HG02943 (cell line): ENCODE data around the gene ALDH1A1.
"Not testable (repeated sequence)": the region's sequence is repeated elsewhere in the genome, so short reads cannot be mapped to it uniquely, and the experiment has no call there.

Source experiments
- ATAC-seq: cut with Tn5 transposase; IDR thresholded peaks from one replicate; pipeline ENCODE4 v1.9.1; 2021; ENCODE audit warnings: mild to moderate bottlenecking, low read depth, moderate library complexity; ENCODE audit not compliant: unreplicated experiment

The ALDH1A1 gene

GRCh38 chr9:72863456-72864094, 89.3 kb downstream of the ALDH1A1 start:
- no peak for ATAC-seq

GRCh38 chr9:72862788-72863187, 90.1 kb downstream of the ALDH1A1 start:
- not testable (repeated sequence) for ATAC-seq

DNA sequence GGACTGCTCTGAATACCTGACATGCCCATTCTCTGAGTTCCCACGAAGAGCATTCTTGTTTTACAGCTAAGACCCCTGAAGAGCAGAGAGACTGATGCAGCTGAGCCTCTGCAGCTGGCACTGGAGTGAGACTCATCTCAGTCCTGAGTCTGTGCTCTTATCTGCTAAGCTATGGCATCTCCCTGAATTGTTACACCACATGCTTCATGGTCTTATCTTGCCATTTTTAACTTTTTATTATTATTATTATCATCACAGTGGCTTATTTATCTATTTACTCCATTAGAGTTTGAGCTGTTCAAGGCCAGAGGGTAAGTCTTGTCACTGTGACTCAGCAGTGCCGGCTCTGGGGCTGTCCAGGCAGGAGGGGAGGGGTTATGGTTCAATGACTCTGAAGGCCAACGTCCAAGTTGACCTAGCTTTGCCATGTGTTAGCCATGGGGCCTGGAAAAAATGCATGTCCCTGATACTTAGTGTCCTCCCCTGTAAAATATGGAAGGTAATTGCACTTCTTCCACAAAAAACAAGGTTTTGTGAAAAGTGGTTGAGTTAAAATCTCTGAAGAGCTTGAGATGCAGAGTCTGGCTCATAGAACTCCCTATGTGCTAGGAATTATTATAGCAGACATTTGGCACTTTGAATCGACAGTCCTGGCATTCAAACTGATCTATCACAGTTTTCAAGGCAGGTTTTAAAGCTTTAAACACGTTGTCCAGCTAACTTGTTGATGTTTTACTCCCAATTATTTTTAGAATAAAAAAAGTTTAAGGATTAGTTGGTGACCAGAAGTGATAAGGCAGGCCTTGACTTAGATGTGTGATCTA, 94.6 kb downstream of the ALDH1A1 start:
- no peak for ATAC-seq

GRCh38 chr9:72857624-72857996, 95.2 kb downstream of the ALDH1A1 start:
- no peak for ATAC-seq

DNA sequence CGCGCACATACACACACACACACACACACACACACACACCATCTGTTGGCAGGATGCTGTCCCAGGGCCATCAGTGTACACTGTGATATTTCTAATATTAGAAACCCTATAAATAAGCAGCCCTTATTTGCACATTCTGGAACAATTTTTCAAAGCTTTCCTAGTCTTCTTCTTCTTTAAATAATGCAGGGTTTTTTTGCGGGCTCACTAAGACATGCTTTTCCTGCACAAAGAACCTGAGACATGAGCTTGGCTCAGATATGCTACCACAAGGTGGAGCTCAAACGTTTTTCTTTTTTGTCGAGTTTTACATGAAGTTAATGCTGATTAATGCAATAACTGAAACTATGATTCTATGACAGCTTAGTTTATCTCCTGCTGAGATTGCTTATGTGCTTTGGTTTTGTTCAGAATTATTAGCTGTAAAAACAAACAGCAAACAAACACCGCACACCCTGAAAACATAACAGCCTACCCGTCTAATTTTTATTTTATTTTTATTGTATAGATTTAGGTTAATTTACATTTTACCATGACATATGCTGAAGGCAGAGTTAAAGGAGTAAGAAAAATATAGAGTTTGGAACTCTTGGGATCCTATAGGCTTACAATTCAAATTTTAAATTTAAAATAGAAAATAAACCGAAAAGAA, 95.8 kb downstream of the ALDH1A1 start:
- ATAC-seq, result no peak

- no peak for ATAC-seq
Measured at GRCh38 chr9:72855890-72856523, 96.8 kb downstream of the ALDH1A1 start.

- ATAC-seq, result no peak
Measured at GRCh38 chr9:72855321-72855720, 97.5 kb downstream of the ALDH1A1 start.
